Dermis lymphatic vessel endothelial cell (primary cell): ENCODE data around the gene CTBS. TPM values are rescaled to one million over a fixed set of nuclear protein-coding genes. Genes with fewer than 3 reads are reported as not detected.

Experiments used
- total RNA-seq: library from RNA; depleted of rRNA; stranded (reverse); fragments of >200 nt; gene quantifications from 2 replicates; pipeline ENCODE4 v1.2.1, GENCODE V29; 2014

The CTBS gene
- 5.5 and 7.9 TPM in 2 replicates for total RNA-seq

GRCh38 chr1:84573967-84574842 lies at the start of gene CTBS:
TSS of gene CTBS (minus strand) at chr1:84574440. CDS start at chr1:84574415, 25 bp downstream.

GRCh38 chr1:84506002-84506728 lies 68.1 kb downstream of the CTBS start, which contains the start of the genes GNG5 and SPATA1:
TSS of gene GNG5 (minus strand) at chr1:84506581. CDS start at chr1:84506091, 490 bp downstream.
TSS of gene SPATA1 (plus strand) at chr1:84506386. CDS start at chr1:84516360, 9,974 bp downstream.

Other genes starting within 250 kb of the CTBS start
- not detected in 2 replicates for gene DNASE2B, start 176.0 kb downstream of the CTBS start, total RNA-seq
- 19.7 and 27.2 TPM in 2 replicates for gene RPF1, start 95.2 kb downstream of the CTBS start, total RNA-seq
- 0.86 and 1.2 TPM in 2 replicates for gene SPATA1, start 68.1 kb downstream of the CTBS start, total RNA-seq
- gene GNG5, start 67.9 kb downstream of the CTBS start, total RNA-seq: 7.9 and 10.9 TPM in 2 replicates
- gene SSX2IP, start 116.0 kb upstream of the CTBS start, total RNA-seq: 0.98 and 1.6 TPM in 2 replicates